BLaER1 treated with 17β-estradiol and CSF1 and Interleukin-3, amounts not matched to agents 10 nM and 100 nM (cell line): ENCODE results near the gene GSX1.
A peak's percentile ranks its signal among the peaks of the same experiment; 100 is the strongest.

Experiments used
- H3K27ac ChIP-seq, 11 experiments: shearing (Covaris generic); formaldehyde crosslinking; 2 replicates each; pipeline ENCODE4 v1.8.1; 2022
- H3K27me3 ChIP-seq, 11 experiments: shearing (Covaris generic); formaldehyde crosslinking; 2 replicates each; pipeline ENCODE4 v1.8.1; 2022
- H3K36me3 ChIP-seq, 11 experiments: shearing (Covaris generic); formaldehyde crosslinking; 2 replicates each; pipeline ENCODE4 v1.8.1; 2022
- H3K4me1 ChIP-seq, 10 experiments: shearing (Covaris generic); formaldehyde crosslinking; 2 replicates each; pipeline ENCODE4 v1.8.1; 2022
- H3K4me2 ChIP-seq, 11 experiments: shearing (Covaris generic); formaldehyde crosslinking; 2 replicates each; pipeline ENCODE4 v1.8.1; 2022
- H3K4me3 ChIP-seq, 10 experiments: shearing (Covaris generic); formaldehyde crosslinking; 2 replicates each; pipeline ENCODE4 v1.8.1; 2022
- H3K9ac ChIP-seq, 11 experiments: shearing (Covaris generic); formaldehyde crosslinking; 2 replicates each; pipeline ENCODE4 v1.8.1; 2022
- H3K9me3 ChIP-seq, 11 experiments: shearing (Covaris generic); formaldehyde crosslinking; replicated peaks in 1 of 11; 2 replicates each; pipeline ENCODE4 v1.8.1; 2022
- H4K20me1 ChIP-seq, 11 experiments: shearing (Covaris generic); formaldehyde crosslinking; 2 replicates each; pipeline ENCODE4 v1.8.1; 2022
- Cebpa-rat ChIP-seq, 11 experiments: shearing (Covaris generic); IDR thresholded peaks; 2 replicates each; pipeline ENCODE4 v1.8.1; 2022

The GSX1 gene

GRCh38 chr13:27822258-27822872 is 30.1 kb downstream of the GSX1 start:
- TF ChIP-seq Cebpa-rat (IDR thresholded peaks at IDR 0.05), result no peak
- Histone ChIP-seq H4K20me1 (peaks cover 0 to 37% (median 18%) of the 10 kb centered on the region in 11 experiments; a peak in 12 of 22 replicates), H3K9me3 (no peaks in the 10 kb centered on the region), H3K4me3 (no peak overlapping the region), H3K27ac (no peak overlapping the region), H3K9ac (no peak overlapping the region), H3K27me3 (peaks cover 78 to 94% (median 84%) of the 10 kb centered on the region in 11 experiments), H3K36me3 (no peaks in the 10 kb centered on the region), H3K4me1 (peaks cover 0 to 6% (median 0%) of the 10 kb centered on the region in 10 experiments; a peak in 2 of 20 replicates), H3K4me2 (no peak overlapping the region)

- Histone ChIP-seq H3K27me3 (peaks cover 78 to 89% (median 83%) of the 10 kb centered on the region in 11 experiments), H3K4me2 (no peak overlapping the region), H3K9me3 (no peaks in the 10 kb centered on the region), H3K4me1 (peaks cover 0 to 6% (median 0%) of the 10 kb centered on the region in 10 experiments; a peak in 2 of 20 replicates), H3K9ac (no peak overlapping the region), H3K27ac (no peak overlapping the region), H3K36me3 (no peaks in the 10 kb centered on the region), H4K20me1 (peaks cover 0 to 37% (median 19%) of the 10 kb centered on the region in 11 experiments; a peak in 12 of 22 replicates), H3K4me3 (no peak overlapping the region)
- TF ChIP-seq Cebpa-rat (IDR thresholded peaks at IDR 0.05), result no peak
Measured at GRCh38 chr13:27822873-27823311, 30.6 kb downstream of the GSX1 start.

- Histone ChIP-seq H4K20me1 (peaks cover 0 to 37% (median 19%) of the 10 kb centered on the region in 11 experiments; a peak in 12 of 22 replicates), H3K27me3 (peaks cover 70 to 78% (median 73%) of the 10 kb centered on the region in 11 experiments), H3K9me3 (no peaks in the 10 kb centered on the region), H3K27ac (no peak overlapping the region), H3K4me1 (peaks cover 0 to 6% (median 0%) of the 10 kb centered on the region in 10 experiments; a peak in 2 of 20 replicates), H3K4me3 (no peak overlapping the region), H3K36me3 (no peaks in the 10 kb centered on the region), H3K4me2 (no peak overlapping the region), H3K9ac (no peak overlapping the region)
- TF ChIP-seq Cebpa-rat (IDR thresholded peaks at IDR 0.05), result no peak
Measured at GRCh38 chr13:27824121-27824520, 31.8 kb downstream of the GSX1 start.

- H3K4me2 ChIP-seq, result no peak overlapping the region
- H4K20me1 ChIP-seq, result peaks cover 0 to 37% (median 19%) of the 10 kb centered on the region in 11 experiments; a peak in 12 of 22 replicates
- no peak overlapping the region for H3K27ac ChIP-seq
- no peak overlapping the region for H3K9ac ChIP-seq
- H3K4me3 ChIP-seq, result no peak overlapping the region
- H3K27me3 ChIP-seq, result peaks cover 63 to 74% (median 69%) of the 10 kb centered on the region in 11 experiments
- TF ChIP-seq Cebpa-rat (IDR thresholded peaks at IDR 0.05), result no peak
- H3K36me3 ChIP-seq, result no peaks in the 10 kb centered on the region
- H3K9me3 ChIP-seq, result no peaks in the 10 kb centered on the region
- peaks cover 0 to 10% (median 0%) of the 10 kb centered on the region in 10 experiments; a peak in 5 of 20 replicates for H3K4me1 ChIP-seq
Measured at GRCh38 chr13:27825072-27825471, 32.8 kb downstream of the GSX1 start.

- Histone ChIP-seq H3K9ac (0 out of 22 replicates have a peak overlapping the region, but pooled peaks of 1 of the 11 experiments have one; percentile 21), H4K20me1 (peaks cover 0 to 24% (median 8%) of the 10 kb centered on the region in 11 experiments; a peak in 9 of 22 replicates), H3K36me3 (no peaks in the 10 kb centered on the region), H3K9me3 (no peaks in the 10 kb centered on the region), H3K27me3 (peaks cover 47 to 66% (median 59%) of the 10 kb centered on the region in 11 experiments), H3K4me3 (peak overlapping the region in 3 of 10 experiments; percentile 19 to 44 (median 39); a peak in 5 of 20 replicates), H3K4me1 (peaks cover 0 to 11% (median 0%) of the 10 kb centered on the region in 10 experiments; a peak in 5 of 20 replicates), H3K4me2 (peak overlapping the region; percentile 49 to 81 (median 67)), H3K27ac (no peak overlapping the region)
- TF ChIP-seq Cebpa-rat (IDR thresholded peaks at IDR 0.05), result no peak
Measured at GRCh38 chr13:27826379-27827353, 34.4 kb downstream of the GSX1 start.

GRCh38 chr13:27827646-27828045 is 35.4 kb downstream of the GSX1 start:
- Histone ChIP-seq H3K9ac (no peak overlapping the region), H4K20me1 (peaks cover 0 to 24% (median 6%) of the 10 kb centered on the region in 11 experiments; a peak in 9 of 22 replicates), H3K27ac (no peak overlapping the region), H3K9me3 (no peaks in the 10 kb centered on the region), H3K27me3 (peaks cover 37 to 56% (median 50%) of the 10 kb centered on the region in 11 experiments), H3K4me1 (peaks cover 0 to 11% (median 0%) of the 10 kb centered on the region in 10 experiments; a peak in 5 of 20 replicates), H3K4me2 (no peak overlapping the region), H3K4me3 (no peak overlapping the region), H3K36me3 (no peaks in the 10 kb centered on the region)
- TF ChIP-seq Cebpa-rat (IDR thresholded peaks at IDR 0.05), result no peak

- Histone ChIP-seq H3K27me3 (peaks cover 14 to 33% (median 26%) of the 10 kb centered on the region in 11 experiments), H3K4me3 (peak overlapping the region in 8 of 10 experiments; percentile 21 to 62 (median 38); a peak in 9 of 20 replicates), H3K27ac (no peak overlapping the region), H3K9me3 (no peaks in the 10 kb centered on the region), H3K4me2 (peak overlapping the region; percentile 53 to 93 (median 73)), H3K36me3 (no peaks in the 10 kb centered on the region), H4K20me1 (peaks cover 0 to 7% (median 0%) of the 10 kb centered on the region in 11 experiments; a peak in 6 of 22 replicates), H3K4me1 (peaks cover 0 to 11% (median 0%) of the 10 kb centered on the region in 10 experiments; a peak in 5 of 20 replicates), H3K9ac (peak overlapping the region in 1 of 11 experiments; percentile 21; a peak in 2 of 22 replicates)
- TF ChIP-seq Cebpa-rat (IDR thresholded peaks at IDR 0.05), result no peak
Measured at GRCh38 chr13:27830010-27830409, 37.7 kb downstream of the GSX1 start.

GRCh38 chr13:27833206-27833605 is 40.9 kb downstream of the GSX1 start:
- Histone ChIP-seq H3K36me3 (no peaks in the 10 kb centered on the region), H3K9me3 (no peaks in the 10 kb centered on the region), H3K4me2 (no peak overlapping the region), H4K20me1 (no peaks in the 10 kb centered on the region; a peak in 2 of 22 replicates), H3K27me3 (peaks cover 0 to 18% (median 11%) of the 10 kb centered on the region in 11 experiments; a peak in 19 of 22 replicates), H3K4me1 (peaks cover 0 to 5% (median 0%) of the 10 kb centered on the region in 10 experiments; a peak in 4 of 20 replicates), H3K27ac (no peak overlapping the region), H3K9ac (no peak overlapping the region), H3K4me3 (no peak overlapping the region)
- TF ChIP-seq Cebpa-rat (IDR thresholded peaks at IDR 0.05), result no peak
